ENCODE measurements around the gene VENTX. TPM values are rescaled to one million over a fixed set of nuclear protein-coding genes. Genes with fewer than 3 reads are reported as not detected.

Gene VENTX
- total and polyA plus RNA-seq, 2 donors (not counting 3 experiments of a cell fraction or from before 2014, with no cell fraction given): not detected

DNA sequence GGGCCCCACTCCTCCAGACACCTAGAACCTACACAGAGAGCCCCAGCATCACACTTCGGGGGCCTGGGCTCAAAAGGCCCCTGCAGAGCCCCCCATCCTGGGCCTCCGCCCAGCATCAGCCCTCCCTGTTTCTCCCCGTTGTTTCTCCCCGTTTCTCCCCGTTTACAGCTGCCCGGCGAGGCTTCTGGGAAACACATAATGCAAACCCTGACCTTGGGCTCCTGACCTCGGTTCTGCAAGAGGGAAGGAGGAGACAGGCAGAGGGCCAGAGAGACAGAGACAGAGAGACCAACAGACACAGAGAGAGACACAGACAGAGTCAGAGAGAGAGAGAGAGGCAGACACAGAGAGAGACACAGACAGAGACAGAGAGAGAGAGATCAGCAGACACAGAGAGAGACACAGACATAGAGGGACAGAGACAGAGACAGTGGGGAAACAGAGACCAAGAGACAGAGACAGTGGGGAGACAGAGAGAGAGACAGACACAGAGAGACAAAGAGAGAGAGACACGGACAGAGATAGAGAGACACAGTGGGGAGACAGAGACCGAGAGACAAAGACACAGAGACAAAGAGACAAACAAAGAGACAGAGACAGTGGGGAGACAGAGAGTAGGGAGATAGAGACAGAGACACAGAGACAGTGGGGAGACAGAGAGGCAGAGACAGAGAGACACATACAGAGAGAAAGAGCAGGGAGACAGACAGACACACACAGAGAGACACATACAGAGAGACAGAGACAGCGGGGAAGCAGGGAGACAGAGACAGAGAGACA is 12.5 kb downstream of the VENTX start:
- Histone ChIP-seq H3K27me3 (ENCODE audit: control insufficient read depth in 2 of 2, insufficient read depth in 2 of 2, low read length in 2 of 2) (no peaks in the 10 kb centered on the region), H3K36me3 (ENCODE audit: control insufficient read depth in 2 of 2, extremely low read depth in 1 of 2, insufficient read depth in 2 of 2, low read length in 2 of 2) (no peaks in the 10 kb centered on the region), H3K9me3 (replicated peaks; ENCODE audit: control insufficient read depth, insufficient read depth, low read length) (no peaks in the 10 kb centered on the region), H3K4me1 (ENCODE audit: control insufficient read depth, extremely low read depth, insufficient read depth, low read length) (no peaks in the 10 kb centered on the region), H3K4me3 (replicated peaks in 1 of 3; ENCODE audit: insufficient read depth in 1 of 3, low read depth in 1 of 3, low read length in 3 of 3) (no peak overlapping the region), H3K4me2 (ENCODE audit: insufficient read depth, low read length) (no peak overlapping the region), H3K9ac (replicated peaks; ENCODE audit: extremely low read depth, insufficient read depth, low read length) (no peak overlapping the region), H4K20me1 (replicated peaks; ENCODE audit: control insufficient read depth, extremely low read depth, insufficient read depth, low read length) (no peaks in the 10 kb centered on the region), H2AFZ (ENCODE audit: low read depth, low read length) (no peak overlapping the region), H3K27ac (ENCODE audit: insufficient read depth, low read depth, low read length) (no peak overlapping the region), H3K9me1 (replicated peaks; ENCODE audit: control insufficient read depth, extremely low read depth, insufficient read depth, low read length) (no peaks in the 10 kb centered on the region), H3K79me2 (ENCODE audit: control insufficient read depth, insufficient read depth, low read length) (no peaks in the 10 kb centered on the region)
- dilution Hi-C loops (cut with MboI; ENCODE audit: extremely low pct_ligation_motif_present, low sequenced_read_pairs): no loop called here
- FAIRE-seq (no peak), DNase-seq (ENCODE audit: low read depth, low spot score) (no peak)
- CTCF ChIA-PET: no interaction called here
- POLR2A ChIA-PET: no interaction called here
- TF ChIP-seq FOS (IDR thresholded peaks at IDR 0.05; ENCODE audit: borderline replicate concordance, insufficient read depth, low read length): no peak
- no peak for TF ChIP-seq GATA2 (IDR thresholded peaks at IDR 0.05; ENCODE audit: insufficient read depth, insufficient read length, low read depth, low read length)
- TF ChIP-seq EZH2 (IDR thresholded peaks at IDR 0.05; ENCODE audit: borderline replicate concordance, low read depth, low read length, severe bottlenecking): no peak
- TF ChIP-seq, protein P1, sequence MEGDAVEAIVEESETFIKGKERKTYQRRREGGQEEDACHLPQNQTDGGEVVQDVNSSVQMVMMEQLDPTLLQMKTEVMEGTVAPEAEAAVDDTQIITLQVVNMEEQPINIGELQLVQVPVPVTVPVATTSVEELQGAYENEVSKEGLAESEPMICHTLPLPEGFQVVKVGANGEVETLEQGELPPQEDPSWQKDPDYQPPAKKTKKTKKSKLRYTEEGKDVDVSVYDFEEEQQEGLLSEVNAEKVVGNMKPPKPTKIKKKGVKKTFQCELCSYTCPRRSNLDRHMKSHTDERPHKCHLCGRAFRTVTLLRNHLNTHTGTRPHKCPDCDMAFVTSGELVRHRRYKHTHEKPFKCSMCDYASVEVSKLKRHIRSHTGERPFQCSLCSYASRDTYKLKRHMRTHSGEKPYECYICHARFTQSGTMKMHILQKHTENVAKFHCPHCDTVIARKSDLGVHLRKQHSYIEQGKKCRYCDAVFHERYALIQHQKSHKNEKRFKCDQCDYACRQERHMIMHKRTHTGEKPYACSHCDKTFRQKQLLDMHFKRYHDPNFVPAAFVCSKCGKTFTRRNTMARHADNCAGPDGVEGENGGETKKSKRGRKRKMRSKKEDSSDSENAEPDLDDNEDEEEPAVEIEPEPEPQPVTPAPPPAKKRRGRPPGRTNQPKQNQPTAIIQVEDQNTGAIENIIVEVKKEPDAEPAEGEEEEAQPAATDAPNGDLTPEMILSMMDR (IDR thresholded peaks at IDR 0.05; ENCODE audit: extremely low read depth in 1 of 2, insufficient read depth in 1 of 2, low read depth in 1 of 2, low read length in 2 of 2): no peak
- TF ChIP-seq, protein P2, sequence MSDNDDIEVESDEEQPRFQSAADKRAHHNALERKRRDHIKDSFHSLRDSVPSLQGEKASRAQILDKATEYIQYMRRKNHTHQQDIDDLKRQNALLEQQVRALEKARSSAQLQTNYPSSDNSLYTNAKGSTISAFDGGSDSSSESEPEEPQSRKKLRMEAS (IDR thresholded peaks at IDR 0.05; ENCODE audit: insufficient read depth, insufficient read length): no peak
- no peak for TF ChIP-seq POLR2A (IDR thresholded peaks at IDR 0.05; ENCODE audit: low read depth, low read length)
- no peak for TF ChIP-seq POLR2AphosphoS5 (IDR thresholded peaks at IDR 0.05; ENCODE audit: insufficient read depth, low read depth, low read length)
- TF ChIP-seq MYC (IDR thresholded peaks at IDR 0.05; ENCODE audit: low read depth, low read length): no peak
- TF ChIP-seq JUN (IDR thresholded peaks at IDR 0.05; ENCODE audit: borderline replicate concordance, insufficient read depth, insufficient read length, low read depth): no peak
- BruUV-seq (replicated peaks): no TSS peak
- intact Hi-C loops (cut with micrococcal nuclease): no loop called here

All from endothelial cell of umbilical vein (primary cell).